MM.1S (cell line): ENCODE measurements around the gene WWTR1.

ENCODE experiments used
- EZH2 ChIP-seq: fragments of 300-600 bp; sonication (generic); optimal IDR thresholded peaks from 2 replicates; pipeline ENCODE3; 2017; ENCODE audit warnings: low read depth, mild to moderate bottlenecking, antibody characterized with exemption, low read length, mixed read lengths
- EZH2phosphoT487 ChIP-seq: fragments of 300-600 bp; sonication (generic); IDR thresholded peaks from 2 replicates; pipeline ENCODE4 v1.6.1; 2018; ENCODE audit warnings: antibody characterized with exemption, low read length
- TF ChIP-seq, protein P1 (sequence below): fragments of 300-600 bp; sonication (generic); IDR thresholded peaks from 2 replicates; pipeline ENCODE4 v1.5.1; 2016; ENCODE audit warnings: antibody characterized with exemption, low read length, mixed read lengths

DNA sequence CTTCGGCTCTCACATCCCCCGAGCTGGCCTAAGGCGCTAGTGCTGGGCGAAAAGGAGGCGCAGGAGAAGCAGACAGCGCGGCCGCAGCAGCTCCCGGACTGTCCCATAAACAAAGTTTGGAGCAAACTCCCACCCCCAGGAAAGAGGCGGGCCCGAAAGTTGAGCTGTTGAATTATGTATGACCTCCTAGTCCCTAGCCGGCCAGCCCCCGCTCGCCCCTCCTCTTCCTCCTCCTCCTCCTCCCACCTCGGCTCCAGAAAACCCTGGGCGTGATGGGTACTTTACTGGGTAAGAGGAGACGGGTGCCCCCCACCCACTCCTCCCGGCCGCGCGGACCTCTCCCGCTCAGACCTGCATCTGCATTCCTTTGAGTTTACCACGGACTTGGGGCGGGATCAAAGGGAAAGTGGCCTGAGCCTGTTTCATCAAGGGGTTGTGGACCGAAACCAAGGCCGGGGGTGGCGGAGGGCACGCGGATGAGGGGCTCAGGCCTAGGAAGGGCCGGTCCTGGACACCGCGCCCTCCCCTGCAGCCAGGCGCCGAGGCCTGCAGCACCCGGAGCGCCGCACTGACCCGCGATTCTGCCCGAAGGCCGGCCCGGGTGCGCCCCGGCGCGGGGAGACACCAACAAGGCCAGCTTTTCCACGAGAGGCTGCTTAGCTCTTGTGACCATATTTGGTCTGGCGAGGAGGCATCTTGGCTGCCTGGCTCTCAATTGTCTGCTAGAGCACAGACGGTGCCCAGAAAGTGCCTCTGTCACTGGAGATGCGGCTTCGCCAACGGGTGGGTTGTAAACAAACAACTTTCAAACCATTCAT is at the start of gene WWTR1:
- TF ChIP-seq, protein P1, sequence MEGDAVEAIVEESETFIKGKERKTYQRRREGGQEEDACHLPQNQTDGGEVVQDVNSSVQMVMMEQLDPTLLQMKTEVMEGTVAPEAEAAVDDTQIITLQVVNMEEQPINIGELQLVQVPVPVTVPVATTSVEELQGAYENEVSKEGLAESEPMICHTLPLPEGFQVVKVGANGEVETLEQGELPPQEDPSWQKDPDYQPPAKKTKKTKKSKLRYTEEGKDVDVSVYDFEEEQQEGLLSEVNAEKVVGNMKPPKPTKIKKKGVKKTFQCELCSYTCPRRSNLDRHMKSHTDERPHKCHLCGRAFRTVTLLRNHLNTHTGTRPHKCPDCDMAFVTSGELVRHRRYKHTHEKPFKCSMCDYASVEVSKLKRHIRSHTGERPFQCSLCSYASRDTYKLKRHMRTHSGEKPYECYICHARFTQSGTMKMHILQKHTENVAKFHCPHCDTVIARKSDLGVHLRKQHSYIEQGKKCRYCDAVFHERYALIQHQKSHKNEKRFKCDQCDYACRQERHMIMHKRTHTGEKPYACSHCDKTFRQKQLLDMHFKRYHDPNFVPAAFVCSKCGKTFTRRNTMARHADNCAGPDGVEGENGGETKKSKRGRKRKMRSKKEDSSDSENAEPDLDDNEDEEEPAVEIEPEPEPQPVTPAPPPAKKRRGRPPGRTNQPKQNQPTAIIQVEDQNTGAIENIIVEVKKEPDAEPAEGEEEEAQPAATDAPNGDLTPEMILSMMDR = peak; percentile 38
- no peak for TF ChIP-seq EZH2
- no peak for TF ChIP-seq EZH2phosphoT487
